HFF-Myc (cell line): ENCODE results near the gene MYOZ3.
A peak's percentile ranks its signal among the peaks of the same experiment; 100 is the strongest.

Experiments
- DNase-seq: peaks from one replicate; pipeline ENCODE4 v3.0.0-alpha.2; 2011; ENCODE audit warnings: low read depth; ENCODE audit errors: extremely low read depth
- H3K4me3 ChIP-seq: replicated peaks from 2 replicates; pipeline ENCODE4 v1.5.1; 2011; ENCODE audit warnings: low read depth, mild to moderate bottlenecking, control low read depth, low read length
- TF ChIP-seq, protein P1 (sequence below): IDR thresholded peaks from 2 replicates; pipeline ENCODE4 v1.5.1; 2012; ENCODE audit warnings: mild to moderate bottlenecking, low read depth, low read length, control low read depth; ENCODE audit errors: missing control alignments

MYOZ3 gene

DNA sequence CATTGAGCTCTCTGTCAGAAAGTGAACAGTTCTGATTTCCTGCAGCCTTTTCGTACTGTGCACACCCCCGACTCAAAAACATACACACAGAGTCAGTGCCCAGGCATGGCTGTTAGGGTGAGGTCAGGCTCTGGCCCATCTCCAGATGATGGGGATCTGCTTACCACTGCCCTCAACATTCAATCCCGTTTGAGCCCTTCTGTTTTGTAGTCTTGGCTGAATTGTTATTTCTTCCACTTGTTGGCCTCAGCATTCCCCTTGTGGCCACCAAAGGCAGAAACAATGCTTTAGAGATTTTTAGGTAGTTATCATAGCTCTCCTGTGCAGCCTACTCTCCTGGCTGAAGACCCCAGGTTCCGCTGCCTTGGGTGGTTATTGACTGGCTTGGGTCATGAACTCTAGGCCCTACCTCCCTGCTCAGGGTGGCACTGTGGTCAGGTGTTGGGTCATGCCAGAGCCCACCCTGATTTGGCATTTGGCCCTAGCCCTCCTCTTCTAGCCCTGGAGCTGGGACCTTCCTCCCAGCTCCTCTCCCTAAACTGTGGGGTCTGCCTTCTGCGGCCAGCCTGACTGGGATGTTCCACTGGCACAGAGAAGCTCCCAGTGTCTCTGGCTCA is 7.8 kb upstream of the MYOZ3 start:
- no peak overlapping the region for H3K4me3 ChIP-seq
- TF ChIP-seq, protein P1, sequence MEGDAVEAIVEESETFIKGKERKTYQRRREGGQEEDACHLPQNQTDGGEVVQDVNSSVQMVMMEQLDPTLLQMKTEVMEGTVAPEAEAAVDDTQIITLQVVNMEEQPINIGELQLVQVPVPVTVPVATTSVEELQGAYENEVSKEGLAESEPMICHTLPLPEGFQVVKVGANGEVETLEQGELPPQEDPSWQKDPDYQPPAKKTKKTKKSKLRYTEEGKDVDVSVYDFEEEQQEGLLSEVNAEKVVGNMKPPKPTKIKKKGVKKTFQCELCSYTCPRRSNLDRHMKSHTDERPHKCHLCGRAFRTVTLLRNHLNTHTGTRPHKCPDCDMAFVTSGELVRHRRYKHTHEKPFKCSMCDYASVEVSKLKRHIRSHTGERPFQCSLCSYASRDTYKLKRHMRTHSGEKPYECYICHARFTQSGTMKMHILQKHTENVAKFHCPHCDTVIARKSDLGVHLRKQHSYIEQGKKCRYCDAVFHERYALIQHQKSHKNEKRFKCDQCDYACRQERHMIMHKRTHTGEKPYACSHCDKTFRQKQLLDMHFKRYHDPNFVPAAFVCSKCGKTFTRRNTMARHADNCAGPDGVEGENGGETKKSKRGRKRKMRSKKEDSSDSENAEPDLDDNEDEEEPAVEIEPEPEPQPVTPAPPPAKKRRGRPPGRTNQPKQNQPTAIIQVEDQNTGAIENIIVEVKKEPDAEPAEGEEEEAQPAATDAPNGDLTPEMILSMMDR, result peak; percentile 26
- no peak for DNase-seq

DNA sequence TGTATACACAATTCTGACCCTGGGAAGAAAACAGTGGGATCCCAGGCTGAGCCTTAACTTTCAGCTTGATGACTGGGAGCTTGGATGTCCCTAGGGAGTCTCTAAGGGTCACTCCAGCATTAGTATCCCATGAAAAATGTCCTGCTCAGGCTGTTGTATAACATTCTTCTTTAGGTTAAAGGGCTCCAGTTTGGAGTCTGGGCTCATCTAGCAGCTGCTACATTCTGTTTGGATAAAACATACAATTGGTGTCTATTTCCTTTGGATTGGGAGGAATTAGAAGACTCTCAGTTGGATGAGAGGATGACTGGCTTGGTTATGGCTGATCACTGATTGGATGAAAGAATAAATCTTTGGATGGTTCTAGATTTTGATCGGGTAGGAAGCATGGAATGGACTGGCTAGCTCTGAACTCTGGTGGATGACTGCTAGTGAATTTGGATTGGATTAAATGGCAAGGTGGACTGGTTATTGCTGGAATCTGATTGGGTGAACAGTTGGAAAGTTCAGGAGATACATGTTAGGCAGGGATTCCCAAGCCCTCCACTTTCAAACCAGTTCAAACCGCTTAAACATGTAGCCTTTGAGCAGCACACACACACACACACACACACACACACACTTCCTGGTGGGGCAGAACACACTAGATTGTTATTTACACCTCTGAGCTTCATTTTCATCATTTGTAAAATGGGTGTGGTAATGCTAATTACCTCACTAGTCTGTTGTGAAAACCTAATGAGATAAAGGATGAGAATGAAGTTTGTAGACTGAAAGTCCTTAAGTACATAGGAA is 7.1 kb upstream of the MYOZ3 start:
- TF ChIP-seq, protein P1, result no peak
- no peak for DNase-seq
- no peak overlapping the region for H3K4me3 ChIP-seq

DNA sequence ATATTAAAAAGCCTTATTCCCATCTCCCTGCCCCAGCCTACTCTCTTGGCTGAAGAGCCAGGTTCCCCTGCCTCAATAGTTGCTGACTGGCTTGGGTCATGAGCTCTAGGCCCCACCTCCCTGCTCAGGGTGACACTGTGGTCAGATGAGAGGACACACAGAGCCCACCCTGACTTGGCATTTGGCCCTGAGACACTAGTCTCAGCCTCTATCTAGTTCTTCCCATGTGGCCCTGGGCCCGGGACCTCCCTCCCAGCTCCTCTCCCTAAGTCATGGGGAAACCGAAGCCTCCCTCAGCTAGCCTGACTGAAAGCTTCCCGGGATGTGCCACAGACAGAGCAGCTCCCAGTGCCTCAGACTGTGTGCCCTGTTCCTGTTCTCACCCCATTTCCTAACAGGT is 5.8 kb upstream of the MYOZ3 start:
- no peak overlapping the region for H3K4me3 ChIP-seq
- TF ChIP-seq, protein P1, result no peak
- no peak for DNase-seq

DNA sequence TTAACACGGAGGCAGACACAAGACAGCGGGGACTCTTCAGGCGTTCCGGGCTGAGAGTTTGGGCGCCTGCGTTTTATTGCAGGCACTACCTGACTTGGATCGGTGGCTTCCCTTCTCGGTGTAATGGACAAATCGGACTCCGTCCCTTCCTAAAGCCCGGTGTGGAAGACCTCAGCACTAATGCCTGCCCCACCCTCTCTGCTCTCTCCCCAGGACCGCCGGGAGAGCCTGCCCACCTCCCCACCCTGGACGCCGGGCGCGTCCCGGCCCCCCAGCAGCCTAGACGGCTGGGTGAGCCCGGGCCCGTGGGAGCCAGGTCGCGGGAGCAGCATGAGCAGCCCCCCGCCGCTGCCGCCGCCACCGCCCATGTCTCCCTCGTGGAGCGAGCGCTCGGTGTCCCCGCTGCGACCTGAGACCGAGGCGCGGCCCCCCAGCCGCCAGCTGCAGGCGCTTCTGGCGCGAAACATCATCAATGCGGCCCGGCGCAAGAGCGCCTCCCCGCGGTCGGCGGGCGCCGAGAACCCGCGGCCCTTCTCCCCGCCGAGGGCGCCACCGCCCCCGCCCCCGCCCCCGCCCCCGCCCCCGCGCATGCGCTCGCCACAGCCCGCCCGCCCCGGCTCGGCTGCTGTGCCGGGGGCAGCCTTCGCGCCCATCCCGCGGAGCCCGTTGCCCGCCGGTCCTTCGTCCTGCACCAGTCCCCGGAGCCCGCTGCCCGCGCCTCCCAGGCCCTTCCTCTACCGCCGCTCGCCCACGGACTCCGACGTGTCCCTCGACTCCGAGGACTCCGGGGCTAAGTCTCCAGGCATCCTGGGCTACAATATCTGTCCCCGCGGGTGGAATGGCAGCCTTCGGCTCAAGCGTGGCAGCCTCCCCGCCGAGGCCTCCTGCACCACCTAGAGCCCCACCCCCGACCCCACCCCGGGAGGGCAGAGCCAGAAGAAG is 4.6 kb upstream of the MYOZ3 start:
- no peak for DNase-seq
- TF ChIP-seq, protein P1, result peak; percentile 32
- H3K4me3 ChIP-seq, result peak overlapping the region; percentile 40

DNA sequence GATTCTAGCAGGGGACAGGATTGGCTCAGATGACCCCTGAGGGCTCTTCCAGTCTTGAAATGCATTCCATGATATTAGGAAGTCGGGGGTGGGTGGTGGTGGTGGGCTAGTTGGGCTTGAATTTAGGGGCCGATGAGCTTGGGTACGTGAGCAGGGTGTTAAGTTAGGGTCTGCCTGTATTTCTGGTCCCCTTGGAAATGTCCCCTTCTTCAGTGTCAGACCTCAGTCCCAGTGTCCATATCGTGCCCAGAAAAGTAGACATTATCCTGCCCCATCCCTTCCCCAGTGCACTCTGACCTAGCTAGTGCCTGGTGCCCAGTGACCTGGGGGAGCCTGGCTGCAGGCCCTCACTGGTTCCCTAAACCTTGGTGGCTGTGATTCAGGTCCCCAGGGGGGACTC is 2.9 kb upstream of the MYOZ3 start:
- DNase-seq, result no peak
- H3K4me3 ChIP-seq, result no peak overlapping the region
- TF ChIP-seq, protein P1, result no peak

DNA sequence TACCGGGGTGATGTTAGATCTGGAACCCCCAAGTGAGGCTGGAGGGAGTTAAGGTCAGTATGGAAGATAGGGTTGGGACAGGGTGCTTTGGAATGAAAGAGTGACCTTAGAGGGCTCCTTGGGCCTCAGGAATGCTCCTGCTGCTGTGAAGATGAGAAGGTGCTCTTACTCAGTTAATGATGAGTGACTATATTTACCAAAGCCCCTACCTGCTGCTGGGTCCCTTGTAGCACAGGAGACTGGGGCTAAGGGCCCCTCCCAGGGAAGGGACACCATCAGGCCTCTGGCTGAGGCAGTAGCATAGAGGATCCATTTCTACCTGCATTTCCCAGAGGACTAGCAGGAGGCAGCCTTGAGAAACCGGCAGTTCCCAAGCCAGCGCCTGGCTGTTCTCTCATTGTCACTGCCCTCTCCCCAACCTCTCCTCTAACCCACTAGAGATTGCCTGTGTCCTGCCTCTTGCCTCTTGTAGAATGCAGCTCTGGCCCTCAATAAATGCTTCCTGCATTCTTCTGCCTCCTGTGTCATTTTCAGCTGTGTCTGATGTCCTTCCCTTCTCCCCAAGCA is 2.3 kb upstream of the MYOZ3 start:
- no peak for DNase-seq
- no peak overlapping the region for H3K4me3 ChIP-seq
- TF ChIP-seq, protein P1, result no peak
